OCI-LY3 (cell line): Measurements from ENCODE around the gene PBX3.

Source experiments
- EZH2phosphoT487 ChIP-seq: fragments of 200-600 bp; shearing (Covaris generic); IDR thresholded peaks from 2 replicates; pipeline ENCODE4 v1.6.1; 2018; ENCODE audit warnings: antibody characterized with exemption, mixed run types, low read depth
- TF ChIP-seq, protein P1 (sequence below): fragments of 200-600, 300-600 bp; sonication (generic); IDR thresholded peaks from 2 replicates; pipeline ENCODE4 v1.5.1; 2014; ENCODE audit warnings: antibody characterized with exemption, low read length, low read depth

DNA sequence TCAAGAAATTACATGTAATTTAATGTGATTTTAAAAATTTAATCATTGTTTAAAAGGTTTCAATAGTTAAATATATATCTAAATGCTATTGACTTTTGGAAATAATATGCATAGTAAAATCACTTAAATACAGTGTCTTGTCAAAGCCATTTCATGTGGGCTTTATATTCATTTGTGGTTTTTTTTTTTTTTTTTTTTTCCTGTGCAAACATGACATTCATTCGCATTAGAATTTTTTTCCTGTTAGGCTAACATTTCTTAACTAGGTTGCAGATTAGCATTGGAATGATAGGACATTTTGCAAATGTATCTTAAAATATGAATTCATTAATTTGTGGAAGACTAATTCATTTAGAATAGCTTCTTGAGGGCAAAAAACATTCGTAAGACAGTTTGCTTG is 149.8 kb downstream of the PBX3 start:
- TF ChIP-seq, protein P1, sequence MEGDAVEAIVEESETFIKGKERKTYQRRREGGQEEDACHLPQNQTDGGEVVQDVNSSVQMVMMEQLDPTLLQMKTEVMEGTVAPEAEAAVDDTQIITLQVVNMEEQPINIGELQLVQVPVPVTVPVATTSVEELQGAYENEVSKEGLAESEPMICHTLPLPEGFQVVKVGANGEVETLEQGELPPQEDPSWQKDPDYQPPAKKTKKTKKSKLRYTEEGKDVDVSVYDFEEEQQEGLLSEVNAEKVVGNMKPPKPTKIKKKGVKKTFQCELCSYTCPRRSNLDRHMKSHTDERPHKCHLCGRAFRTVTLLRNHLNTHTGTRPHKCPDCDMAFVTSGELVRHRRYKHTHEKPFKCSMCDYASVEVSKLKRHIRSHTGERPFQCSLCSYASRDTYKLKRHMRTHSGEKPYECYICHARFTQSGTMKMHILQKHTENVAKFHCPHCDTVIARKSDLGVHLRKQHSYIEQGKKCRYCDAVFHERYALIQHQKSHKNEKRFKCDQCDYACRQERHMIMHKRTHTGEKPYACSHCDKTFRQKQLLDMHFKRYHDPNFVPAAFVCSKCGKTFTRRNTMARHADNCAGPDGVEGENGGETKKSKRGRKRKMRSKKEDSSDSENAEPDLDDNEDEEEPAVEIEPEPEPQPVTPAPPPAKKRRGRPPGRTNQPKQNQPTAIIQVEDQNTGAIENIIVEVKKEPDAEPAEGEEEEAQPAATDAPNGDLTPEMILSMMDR, result no peak
- TF ChIP-seq EZH2phosphoT487, result no peak
